K562 (cell line): ENCODE results near the gene TLNRD1. TPM values are rescaled to one million over a fixed set of nuclear protein-coding genes. Genes with fewer than 3 reads are reported as not detected.

Experiments used
- ETV1 ChIP-seq: fragments of 450-650 bp; conservative IDR thresholded peaks from 2 replicates; pipeline ENCODE4 v1.6.1; 2016; ENCODE audit warnings: missing genetic modification characterization, control low read depth, low read depth, missing compliant biosample characterization
- HSF4 ChIP-seq: fragments of 250-450 bp; sonication (Bioruptor Pico); IDR thresholded peaks from 2 replicates; pipeline ENCODE4 v2.1.2; 2022; ENCODE audit warnings: mild to moderate bottlenecking, moderate library complexity, borderline replicate concordance
- NFE2 ChIP-seq: IDR thresholded peaks from 2 replicates; pipeline ENCODE4 v1.6.1; 2014; ENCODE audit warnings: antibody characterized with exemption, low read depth
- PHTF2 ChIP-seq: fragments of 250-450 bp; sonication (Bioruptor Pico); IDR thresholded peaks from 2 replicates; pipeline ENCODE4 v1.5.0; 2021; ENCODE audit warnings: mild to moderate bottlenecking
- SRF ChIP-seq, 2 experiments: fragments of 250-450, 450-650 bp in 1 of 2; sonication (Bioruptor Pico) in 1 of 2; sonication (generic) in 1 of 2; formaldehyde crosslinking; IDR thresholded peaks; 2 replicates each; pipeline versions ENCODE4 v1.5.0 to v1.5.1; 2020 to 2022; ENCODE audit warnings: mild to moderate bottlenecking in 1 of 2, missing genetic modification reagents in 1 of 2
- TARDBP ChIP-seq: fragments of 450-650 bp; IDR thresholded peaks from 2 replicates; pipeline ENCODE4 v1.6.1; 2016
- ZNF143 ChIP-seq: sonication (generic); formaldehyde crosslinking; IDR thresholded peaks from 2 replicates; pipeline ENCODE4 v1.9.0; 2022; ENCODE audit warnings: mild to moderate bottlenecking, missing genetic modification reagents
- polyA plus RNA-seq, 8 experiments: library from polyadenylated mRNA; depleted of rRNA in 4 of 8; stranded (reverse) in 5 of 8; unstranded in 3 of 8; fragments of >200 nt; fragmentation: Nextera tagmentation in 2 of 8; fragmentation: Illumina TruSeq in 1 of 8; extraction: Ambion mirVana in 2 of 8; extraction: Trizol in 1 of 8; gene quantifications; 2 replicates each; pipeline versions ENCODE4 v1.2.1 to v1.2.3, GENCODE V29; 2011 to 2014; ENCODE audit warnings: inconsistent platforms in 1 of 8, missing spikeins in 1 of 8
- total RNA-seq, 7 experiments: library from RNA; depleted of rRNA in 6 of 7; stranded (reverse); fragments of >200 nt in 6 of 7; fragmentation: Illumina TruSeq in 2 of 7; extraction: Trizol in 2 of 7; gene quantifications; 2 replicates each; pipeline versions ENCODE4 v1.2.1 to v1.2.3, GENCODE V29; 2011 to 2021; ENCODE audit warnings: low replicate concordance in 1 of 7
- TF ChIP-seq, protein P1 (sequence below): fragments of 450-650 bp; IDR thresholded peaks from 2 replicates; pipeline ENCODE4 v1.6.1; 2017; ENCODE audit warnings: mild to moderate bottlenecking, moderate library complexity
- TF ChIP-seq, protein P2 (sequence below): sonication (generic); formaldehyde crosslinking; IDR thresholded peaks from 2 replicates; pipeline ENCODE4 v1.8.0; 2022; ENCODE audit warnings: missing genetic modification reagents, mild to moderate bottlenecking, borderline replicate concordance
- TF ChIP-seq, protein P3 (sequence below): IDR thresholded peaks from 2 replicates; pipeline ENCODE4 v1.6.1; 2014; ENCODE audit warnings: antibody characterized with exemption
- TF ChIP-seq, protein P4 (sequence below): fragments of 450-650 bp; IDR thresholded peaks from 2 replicates; pipeline ENCODE4 v1.6.1; 2017; ENCODE audit warnings: antibody characterized with exemption, mild to moderate bottlenecking

TLNRD1 gene
- total and polyA plus RNA-seq, 9 of the 15 experiments (the other 6 are each of a cell fraction or from before 2014, with no cell fraction given) = 1.1 to 33.1 (median 5.7) TPM

DNA sequence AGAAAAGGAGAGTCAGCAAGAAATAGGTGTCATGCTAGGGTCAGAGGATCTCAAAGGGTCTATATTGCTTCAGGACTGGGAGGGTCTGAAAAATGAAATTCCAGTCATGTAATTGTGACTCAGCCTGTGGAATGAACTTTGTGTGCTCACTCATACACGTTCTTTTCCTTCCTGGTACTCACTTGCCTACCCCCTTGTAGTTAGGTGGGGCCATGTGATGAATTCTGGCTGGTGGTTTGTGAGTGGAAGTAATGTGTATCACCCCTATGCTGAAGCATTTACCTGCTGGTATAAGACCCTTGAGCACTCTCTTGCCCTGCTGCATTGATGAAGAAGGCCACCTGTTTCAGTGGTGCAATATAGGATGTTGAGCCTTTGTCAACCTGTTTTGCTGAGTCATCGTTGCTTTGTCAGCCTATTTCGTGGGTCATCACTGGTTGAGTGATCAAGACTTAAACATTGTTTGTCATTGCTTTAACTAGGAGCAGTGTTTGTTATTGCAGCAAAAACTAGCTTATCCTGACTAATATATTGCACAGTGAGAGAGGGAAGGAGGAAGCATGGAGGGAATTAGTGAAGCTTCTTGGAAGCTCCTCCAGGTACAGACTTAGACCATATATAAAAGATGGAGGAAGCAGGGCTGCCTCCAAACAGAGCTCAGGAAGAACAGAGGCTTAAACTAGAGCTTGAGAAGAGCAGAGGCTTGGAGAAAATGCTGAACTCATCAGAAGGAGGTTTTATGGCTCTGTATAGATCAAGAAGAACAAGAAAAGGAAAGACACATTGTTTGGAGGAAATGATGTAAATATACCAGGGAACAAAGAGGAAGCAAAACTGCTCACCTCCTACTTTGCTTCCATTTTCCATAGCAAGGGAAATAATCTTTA is 28.9 kb downstream of the TLNRD1 start (continued):
- TF ChIP-seq HSF4 (CRISPR knock-in tag) = no peak
- no peak for TF ChIP-seq TARDBP
- TF ChIP-seq, protein P1, sequence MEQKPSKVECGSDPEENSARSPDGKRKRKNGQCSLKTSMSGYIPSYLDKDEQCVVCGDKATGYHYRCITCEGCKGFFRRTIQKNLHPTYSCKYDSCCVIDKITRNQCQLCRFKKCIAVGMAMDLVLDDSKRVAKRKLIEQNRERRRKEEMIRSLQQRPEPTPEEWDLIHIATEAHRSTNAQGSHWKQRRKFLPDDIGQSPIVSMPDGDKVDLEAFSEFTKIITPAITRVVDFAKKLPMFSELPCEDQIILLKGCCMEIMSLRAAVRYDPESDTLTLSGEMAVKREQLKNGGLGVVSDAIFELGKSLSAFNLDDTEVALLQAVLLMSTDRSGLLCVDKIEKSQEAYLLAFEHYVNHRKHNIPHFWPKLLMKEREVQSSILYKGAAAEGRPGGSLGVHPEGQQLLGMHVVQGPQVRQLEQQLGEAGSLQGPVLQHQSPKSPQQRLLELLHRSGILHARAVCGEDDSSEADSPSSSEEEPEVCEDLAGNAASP = no peak
- TF ChIP-seq ETV1 (tag) = no peak
- TF ChIP-seq PHTF2 (CRISPR knock-in tag) = no peak
- TF ChIP-seq, protein P2, sequence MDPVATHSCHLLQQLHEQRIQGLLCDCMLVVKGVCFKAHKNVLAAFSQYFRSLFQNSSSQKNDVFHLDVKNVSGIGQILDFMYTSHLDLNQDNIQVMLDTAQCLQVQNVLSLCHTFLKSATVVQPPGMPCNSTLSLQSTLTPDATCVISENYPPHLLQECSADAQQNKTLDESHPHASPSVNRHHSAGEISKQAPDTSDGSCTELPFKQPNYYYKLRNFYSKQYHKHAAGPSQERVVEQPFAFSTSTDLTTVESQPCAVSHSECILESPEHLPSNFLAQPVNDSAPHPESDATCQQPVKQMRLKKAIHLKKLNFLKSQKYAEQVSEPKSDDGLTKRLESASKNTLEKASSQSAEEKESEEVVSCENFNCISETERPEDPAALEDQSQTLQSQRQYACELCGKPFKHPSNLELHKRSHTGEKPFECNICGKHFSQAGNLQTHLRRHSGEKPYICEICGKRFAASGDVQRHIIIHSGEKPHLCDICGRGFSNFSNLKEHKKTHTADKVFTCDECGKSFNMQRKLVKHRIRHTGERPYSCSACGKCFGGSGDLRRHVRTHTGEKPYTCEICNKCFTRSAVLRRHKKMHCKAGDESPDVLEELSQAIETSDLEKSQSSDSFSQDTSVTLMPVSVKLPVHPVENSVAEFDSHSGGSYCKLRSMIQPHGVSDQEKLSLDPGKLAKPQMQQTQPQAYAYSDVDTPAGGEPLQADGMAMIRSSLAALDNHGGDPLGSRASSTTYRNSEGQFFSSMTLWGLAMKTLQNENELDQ (CRISPR knock-in tag) = no peak
- TF ChIP-seq ZNF143 (CRISPR knock-in tag) = no peak
- peak; percentile 92 for TF ChIP-seq NFE2
- no peak for TF ChIP-seq SRF (CRISPR knock-in tag; IDR thresholded peaks at IDR 0.05)
- TF ChIP-seq, protein P3, sequence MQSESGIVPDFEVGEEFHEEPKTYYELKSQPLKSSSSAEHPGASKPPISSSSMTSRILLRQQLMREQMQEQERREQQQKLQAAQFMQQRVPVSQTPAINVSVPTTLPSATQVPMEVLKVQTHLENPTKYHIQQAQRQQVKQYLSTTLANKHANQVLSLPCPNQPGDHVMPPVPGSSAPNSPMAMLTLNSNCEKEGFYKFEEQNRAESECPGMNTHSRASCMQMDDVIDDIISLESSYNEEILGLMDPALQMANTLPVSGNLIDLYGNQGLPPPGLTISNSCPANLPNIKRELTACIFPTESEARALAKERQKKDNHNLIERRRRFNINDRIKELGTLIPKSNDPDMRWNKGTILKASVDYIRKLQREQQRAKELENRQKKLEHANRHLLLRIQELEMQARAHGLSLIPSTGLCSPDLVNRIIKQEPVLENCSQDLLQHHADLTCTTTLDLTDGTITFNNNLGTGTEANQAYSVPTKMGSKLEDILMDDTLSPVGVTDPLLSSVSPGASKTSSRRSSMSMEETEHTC = no peak
- TF ChIP-seq, protein P4, sequence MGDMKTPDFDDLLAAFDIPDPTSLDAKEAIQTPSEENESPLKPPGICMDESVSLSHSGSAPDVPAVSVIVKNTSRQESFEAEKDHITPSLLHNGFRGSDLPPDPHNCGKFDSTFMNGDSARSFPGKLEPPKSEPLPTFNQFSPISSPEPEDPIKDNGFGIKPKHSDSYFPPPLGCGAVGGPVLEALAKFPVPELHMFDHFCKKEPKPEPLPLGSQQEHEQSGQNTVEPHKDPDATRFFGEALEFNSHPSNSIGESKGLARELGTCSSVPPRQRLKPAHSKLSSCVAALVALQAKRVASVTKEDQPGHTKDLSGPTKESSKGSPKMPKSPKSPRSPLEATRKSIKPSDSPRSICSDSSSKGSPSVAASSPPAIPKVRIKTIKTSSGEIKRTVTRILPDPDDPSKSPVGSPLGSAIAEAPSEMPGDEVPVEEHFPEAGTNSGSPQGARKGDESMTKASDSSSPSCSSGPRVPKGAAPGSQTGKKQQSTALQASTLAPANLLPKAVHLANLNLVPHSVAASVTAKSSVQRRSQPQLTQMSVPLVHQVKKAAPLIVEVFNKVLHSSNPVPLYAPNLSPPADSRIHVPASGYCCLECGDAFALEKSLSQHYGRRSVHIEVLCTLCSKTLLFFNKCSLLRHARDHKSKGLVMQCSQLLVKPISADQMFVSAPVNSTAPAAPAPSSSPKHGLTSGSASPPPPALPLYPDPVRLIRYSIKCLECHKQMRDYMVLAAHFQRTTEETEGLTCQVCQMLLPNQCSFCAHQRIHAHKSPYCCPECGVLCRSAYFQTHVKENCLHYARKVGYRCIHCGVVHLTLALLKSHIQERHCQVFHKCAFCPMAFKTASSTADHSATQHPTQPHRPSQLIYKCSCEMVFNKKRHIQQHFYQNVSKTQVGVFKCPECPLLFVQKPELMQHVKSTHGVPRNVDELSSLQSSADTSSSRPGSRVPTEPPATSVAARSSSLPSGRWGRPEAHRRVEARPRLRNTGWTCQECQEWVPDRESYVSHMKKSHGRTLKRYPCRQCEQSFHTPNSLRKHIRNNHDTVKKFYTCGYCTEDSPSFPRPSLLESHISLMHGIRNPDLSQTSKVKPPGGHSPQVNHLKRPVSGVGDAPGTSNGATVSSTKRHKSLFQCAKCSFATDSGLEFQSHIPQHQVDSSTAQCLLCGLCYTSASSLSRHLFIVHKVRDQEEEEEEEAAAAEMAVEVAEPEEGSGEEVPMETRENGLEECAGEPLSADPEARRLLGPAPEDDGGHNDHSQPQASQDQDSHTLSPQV = no peak
